Activated naive CD8-positive, alpha-beta T cell treated with anti-CD3 and anti-CD28 coated beads, Interleukin-2, amount 10 ng/mL, durations not matched to agents 7 days and 5 days (primary cell): ENCODE results near the gene PCDHGA10. TPM values are rescaled to one million over a fixed set of nuclear protein-coding genes. Genes with fewer than 3 reads are reported as not detected.
"Not testable (repeated sequence)": the region's sequence is repeated elsewhere in the genome, so short reads cannot be mapped to it uniquely, and the experiment has no call there.

Source experiments
- ATAC-seq: fragments of 150-1000 bp; cut with Tn5 transposase; one replicate; pipeline ENCODE4 v1.10.0; 2021; ENCODE audit warnings: low read depth, moderate library complexity
- POLR2A ChIA-PET: fragments of 350-600 bp; sonication (Branson Sonifier 250); formaldehyde crosslinking; loops from one replicate; lab custom pipeline; 2021; ENCODE audit warnings: antibody characterized with exemption; lab: Charles Lee
- DNase-seq: peaks from one replicate; pipeline ENCODE4 v3.0.0; 2021
- H3K27ac Mint-ChIP-seq: one replicate; pipeline ENCODE4 v1.8.0; 2022; ENCODE audit warnings: mild to moderate bottlenecking, mixed read lengths
- H3K27me3 Mint-ChIP-seq: one replicate; pipeline ENCODE4 v1.8.0; 2022; ENCODE audit warnings: mild to moderate bottlenecking, moderate library complexity, mixed read lengths
- H3K36me3 Mint-ChIP-seq: one replicate; pipeline ENCODE4 v1.8.0; 2021; ENCODE audit warnings: mild to moderate bottlenecking, mixed read lengths
- H3K4me1 Mint-ChIP-seq: one replicate; pipeline ENCODE4 v1.8.0; 2021; ENCODE audit warnings: mixed read lengths
- H3K4me3 Mint-ChIP-seq: one replicate; pipeline ENCODE4 v1.8.0; 2022; ENCODE audit warnings: mild to moderate bottlenecking, moderate library complexity, mixed read lengths
- H3K9me3 Mint-ChIP-seq: one replicate; pipeline ENCODE4 v1.8.0; 2021; ENCODE audit warnings: mixed read lengths
- total RNA-seq, 2 experiments: library from RNA; stranded (reverse); gene quantifications; one replicate each; pipeline ENCODE4 v1.2.3, GENCODE V29; 2021

The PCDHGA10 gene
- total RNA-seq, 2 experiments from 2014 or later = 0.14 TPM; not detected in 1

DNA sequence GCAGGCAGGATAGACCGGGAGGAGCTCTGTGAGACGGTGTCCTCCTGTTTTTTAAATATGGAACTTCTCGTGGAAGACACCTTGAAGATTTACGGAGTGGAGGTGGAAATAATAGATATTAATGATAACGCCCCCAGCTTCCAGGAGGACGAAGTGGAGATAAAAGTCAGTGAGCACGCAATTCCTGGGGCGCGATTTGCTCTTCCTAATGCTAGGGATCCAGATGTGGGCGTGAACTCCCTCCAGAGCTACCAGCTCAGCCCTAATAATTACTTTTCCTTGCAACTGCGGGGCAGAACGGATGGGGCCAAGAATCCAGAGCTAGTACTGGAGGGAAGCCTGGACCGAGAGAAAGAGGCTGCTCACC is 8.7 kb downstream of the PCDHGA10 start:
- Mint-ChIP-seq H3K4me3 (peak overlapping the region; percentile 81), H3K27me3 (peaks cover 73% of the 10 kb centered on the region), H3K27ac (no peak overlapping the region), H3K36me3 (peaks cover 4% of the 10 kb centered on the region), H3K9me3 (peaks cover 20% of the 10 kb centered on the region), H3K4me1 (peaks cover 16% of the 10 kb centered on the region)
- ATAC-seq = no peak
- POLR2A ChIA-PET = interaction anchor here (1.4 kb wide), 1 partner anchor 101 kb away, joined by 5 read pairs; the partner anchor contains the start of gene TAF7
- no peak for DNase-seq

DNA sequence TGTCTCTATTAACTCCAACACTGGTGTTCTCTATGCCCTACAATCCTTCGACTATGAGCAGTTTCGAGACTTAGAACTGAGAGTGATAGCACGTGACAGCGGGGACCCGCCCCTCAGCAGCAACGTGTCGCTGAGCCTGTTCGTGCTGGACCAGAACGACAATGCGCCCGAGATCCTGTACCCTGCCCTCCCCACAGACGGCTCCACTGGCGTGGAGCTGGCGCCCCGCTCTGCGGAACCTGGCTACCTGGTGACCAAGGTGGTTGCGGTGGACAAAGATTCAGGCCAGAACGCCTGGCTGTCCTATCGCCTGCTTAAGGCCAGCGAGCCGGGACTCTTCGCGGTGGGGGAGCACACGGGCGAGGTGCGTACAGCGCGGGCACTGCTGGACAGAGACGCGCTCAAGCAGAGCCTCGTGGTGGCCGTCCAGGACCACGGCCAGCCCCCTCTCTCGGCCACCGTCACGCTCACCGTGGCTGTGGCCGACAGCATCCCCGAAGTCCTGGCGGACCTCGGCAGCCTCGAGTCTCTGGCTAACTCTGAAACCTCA is 10.0 kb downstream of the PCDHGA10 start:
- peaks cover 16% of the 10 kb centered on the region for H3K4me1 Mint-ChIP-seq
- POLR2A ChIA-PET = no interaction called here
- peaks cover 67% of the 10 kb centered on the region for H3K27me3 Mint-ChIP-seq
- H3K9me3 Mint-ChIP-seq = peaks cover 20% of the 10 kb centered on the region
- ATAC-seq (no peak), DNase-seq (no peak)
- peaks cover 4% of the 10 kb centered on the region for H3K36me3 Mint-ChIP-seq
- H3K27ac Mint-ChIP-seq = no peak overlapping the region
- no peak overlapping the region for H3K4me3 Mint-ChIP-seq

DNA sequence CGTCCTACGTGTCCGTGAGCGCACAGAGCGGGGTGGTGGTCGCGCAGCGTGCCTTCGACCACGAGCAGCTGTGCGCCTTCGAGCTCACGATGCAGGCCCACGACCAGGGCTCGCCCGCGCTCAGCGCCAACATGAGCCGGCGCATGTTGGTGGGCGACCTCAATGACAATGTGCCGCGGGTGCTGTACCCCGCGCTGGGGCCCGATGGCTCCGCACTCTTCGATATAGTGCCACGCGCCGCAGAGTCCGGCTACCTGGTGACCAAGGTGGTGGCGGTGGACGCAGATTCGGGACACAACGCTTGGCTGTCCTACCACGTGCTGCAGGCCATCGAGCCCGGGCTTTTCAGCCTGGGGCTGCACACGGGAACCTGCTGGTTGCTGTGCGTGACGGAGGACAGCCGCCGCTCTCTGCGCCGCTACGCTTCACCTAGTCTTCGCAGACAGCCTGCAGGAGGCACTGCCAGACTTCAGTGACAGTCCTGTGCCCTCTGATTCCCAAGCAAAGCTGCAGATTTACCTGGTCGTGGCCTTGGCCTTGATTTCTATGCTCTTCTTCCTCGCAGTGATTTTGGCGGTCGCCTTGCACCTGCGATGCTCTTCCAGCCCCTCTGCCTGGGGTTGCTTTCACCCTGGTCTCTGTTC is 15.1 kb downstream of the PCDHGA10 start:
- H3K27me3 Mint-ChIP-seq = peaks cover 43% of the 10 kb centered on the region
- POLR2A ChIA-PET = no interaction called here
- H3K4me3 Mint-ChIP-seq = no peak overlapping the region
- H3K4me1 Mint-ChIP-seq = peaks cover 10% of the 10 kb centered on the region
- DNase-seq (no peak), ATAC-seq (no peak)
- peaks cover 13% of the 10 kb centered on the region for H3K9me3 Mint-ChIP-seq
- H3K27ac Mint-ChIP-seq = no peak overlapping the region
- peaks cover 6% of the 10 kb centered on the region for H3K36me3 Mint-ChIP-seq

DNA sequence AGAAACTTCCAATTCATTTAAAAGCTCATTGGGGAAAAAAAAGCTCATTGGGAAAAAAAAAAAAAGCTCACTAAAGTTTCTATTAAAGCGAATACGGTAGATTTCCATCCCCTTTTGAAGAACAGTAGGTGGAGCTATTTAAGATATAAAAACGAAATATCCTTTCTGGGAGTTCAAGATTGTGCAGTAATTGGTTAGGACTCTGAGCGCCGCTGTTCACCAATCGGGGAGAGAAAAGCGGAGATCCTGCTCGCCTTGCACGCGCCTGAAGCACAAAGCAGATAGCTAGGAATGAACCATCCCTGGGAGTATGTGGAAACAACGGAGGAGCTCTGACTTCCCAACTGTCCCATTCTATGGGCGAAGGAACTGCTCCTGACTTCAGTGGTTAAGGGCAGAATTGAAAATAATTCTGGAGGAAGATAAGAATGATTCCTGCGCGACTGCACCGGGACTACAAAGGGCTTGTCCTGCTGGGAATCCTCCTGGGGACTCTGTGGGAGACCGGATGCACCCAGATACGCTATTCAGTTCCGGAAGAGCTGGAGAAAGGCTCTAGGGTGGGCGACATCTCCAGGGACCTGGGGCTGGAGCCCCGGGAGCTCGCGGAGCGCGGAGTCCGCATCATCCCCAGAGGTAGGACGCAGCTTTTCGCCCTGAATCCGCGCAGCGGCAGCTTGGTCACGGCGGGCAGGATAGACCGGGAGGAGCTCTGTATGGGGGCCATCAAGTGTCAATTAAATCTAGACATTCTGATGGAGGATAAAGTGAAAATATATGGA is 17.7 kb downstream of the PCDHGA10 start, which contains the start of gene PCDHGA12:
TSS of gene PCDHGA12 (plus strand) at position 176 of the 782 bp plus-strand sequence. CDS start at position 429, 253 bp downstream.
- POLR2A ChIA-PET = interaction anchor here (0.6 to 0.7 kb wide), 2 partner anchors 15 to 110 kb away, joined by 3 to 4 read pairs; partner anchors contain the start of gene TAF7
- no peak for ATAC-seq
- Mint-ChIP-seq H3K27ac (peak within 1 kb of the TSS; percentile 62), H3K4me1 (peaks cover 10% of the 10 kb centered on the region), H3K4me3 (peak within 1 kb of the TSS; percentile 62), H3K27me3 (peaks cover 37% of the 10 kb centered on the region), H3K36me3 (peaks cover 8% of the 10 kb centered on the region), H3K9me3 (peaks cover 8% of the 10 kb centered on the region)
- DNase-seq = no peak

DNA sequence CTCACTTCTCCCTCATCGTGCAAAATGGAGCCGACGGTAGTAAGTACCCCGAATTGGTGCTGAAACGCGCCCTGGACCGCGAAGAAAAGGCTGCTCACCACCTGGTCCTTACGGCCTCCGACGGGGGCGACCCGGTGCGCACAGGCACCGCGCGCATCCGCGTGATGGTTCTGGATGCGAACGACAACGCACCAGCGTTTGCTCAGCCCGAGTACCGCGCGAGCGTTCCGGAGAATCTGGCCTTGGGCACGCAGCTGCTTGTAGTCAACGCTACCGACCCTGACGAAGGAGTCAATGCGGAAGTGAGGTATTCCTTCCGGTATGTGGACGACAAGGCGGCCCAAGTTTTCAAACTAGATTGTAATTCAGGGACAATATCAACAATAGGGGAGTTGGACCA is 18.5 kb downstream of the PCDHGA10 start:
- DNase-seq (no peak), ATAC-seq (no peak)
- H3K27ac Mint-ChIP-seq = peak overlapping the region; percentile 62
- peaks cover 8% of the 10 kb centered on the region for H3K36me3 Mint-ChIP-seq
- peak overlapping the region; percentile 62 for H3K4me3 Mint-ChIP-seq
- peaks cover 31% of the 10 kb centered on the region for H3K27me3 Mint-ChIP-seq
- peaks cover 10% of the 10 kb centered on the region for H3K4me1 Mint-ChIP-seq
- peaks cover 8% of the 10 kb centered on the region for H3K9me3 Mint-ChIP-seq
- POLR2A ChIA-PET = no interaction called here

DNA sequence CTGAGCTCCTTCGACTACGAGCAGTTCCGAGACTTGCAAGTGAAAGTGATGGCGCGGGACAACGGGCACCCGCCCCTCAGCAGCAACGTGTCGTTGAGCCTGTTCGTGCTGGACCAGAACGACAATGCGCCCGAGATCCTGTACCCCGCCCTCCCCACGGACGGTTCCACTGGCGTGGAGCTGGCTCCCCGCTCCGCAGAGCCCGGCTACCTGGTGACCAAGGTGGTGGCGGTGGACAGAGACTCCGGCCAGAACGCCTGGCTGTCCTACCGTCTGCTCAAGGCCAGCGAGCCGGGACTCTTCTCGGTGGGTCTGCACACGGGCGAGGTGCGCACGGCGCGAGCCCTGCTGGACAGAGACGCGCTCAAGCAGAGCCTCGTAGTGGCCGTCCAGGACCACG is 19.5 kb downstream of the PCDHGA10 start:
- H3K9me3 Mint-ChIP-seq, DNase-seq, H3K4me3 Mint-ChIP-seq, H3K27ac Mint-ChIP-seq, POLR2A ChIA-PET, ATAC-seq, H3K4me1 Mint-ChIP-seq, H3K36me3 Mint-ChIP-seq: not testable (repeated sequence)
- peaks cover 33% of the 10 kb centered on the region for H3K27me3 Mint-ChIP-seq

DNA sequence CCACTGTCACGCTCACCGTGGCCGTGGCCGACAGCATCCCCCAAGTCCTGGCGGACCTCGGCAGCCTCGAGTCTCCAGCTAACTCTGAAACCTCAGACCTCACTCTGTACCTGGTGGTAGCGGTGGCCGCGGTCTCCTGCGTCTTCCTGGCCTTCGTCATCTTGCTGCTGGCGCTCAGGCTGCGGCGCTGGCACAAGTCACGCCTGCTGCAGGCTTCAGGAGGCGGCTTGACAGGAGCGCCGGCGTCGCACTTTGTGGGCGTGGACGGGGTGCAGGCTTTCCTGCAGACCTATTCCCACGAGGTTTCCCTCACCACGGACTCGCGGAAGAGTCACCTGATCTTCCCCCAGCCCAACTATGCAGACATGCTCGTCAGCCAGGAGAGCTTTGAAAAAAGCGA is 19.9 kb downstream of the PCDHGA10 start:
- POLR2A ChIA-PET, H3K36me3 Mint-ChIP-seq, ATAC-seq, H3K4me1 Mint-ChIP-seq, H3K4me3 Mint-ChIP-seq, DNase-seq, H3K9me3 Mint-ChIP-seq, H3K27ac Mint-ChIP-seq: not testable (repeated sequence)
- H3K27me3 Mint-ChIP-seq = peaks cover 34% of the 10 kb centered on the region

DNA sequence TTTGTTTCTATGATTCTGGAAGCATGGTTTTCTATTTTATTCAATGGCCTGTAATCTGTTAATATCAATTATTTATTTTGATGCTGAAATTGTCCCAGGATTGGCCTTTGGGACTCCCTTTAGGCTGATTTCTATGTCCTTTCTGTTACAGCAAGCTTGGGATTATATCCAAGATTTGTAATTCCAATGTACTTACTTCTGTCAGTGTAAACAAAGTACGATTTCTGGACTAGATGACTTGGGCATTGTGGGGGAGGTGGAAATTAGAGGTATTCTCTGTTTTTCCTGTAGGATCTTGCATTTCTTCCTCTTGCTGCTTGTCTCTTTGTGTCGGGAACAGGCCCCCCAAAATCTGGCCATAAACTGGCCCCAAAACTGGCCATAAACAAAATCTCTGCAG is 21.2 kb downstream of the PCDHGA10 start:
- Mint-ChIP-seq H3K4me3 (no peak overlapping the region), H3K27ac (no peak overlapping the region), H3K4me1 (peaks cover 10% of the 10 kb centered on the region), H3K36me3 (peaks cover 8% of the 10 kb centered on the region), H3K27me3 (peaks cover 38% of the 10 kb centered on the region), H3K9me3 (peaks cover 6% of the 10 kb centered on the region)
- POLR2A ChIA-PET = no interaction called here
- no peak for DNase-seq
- ATAC-seq = no peak

DNA sequence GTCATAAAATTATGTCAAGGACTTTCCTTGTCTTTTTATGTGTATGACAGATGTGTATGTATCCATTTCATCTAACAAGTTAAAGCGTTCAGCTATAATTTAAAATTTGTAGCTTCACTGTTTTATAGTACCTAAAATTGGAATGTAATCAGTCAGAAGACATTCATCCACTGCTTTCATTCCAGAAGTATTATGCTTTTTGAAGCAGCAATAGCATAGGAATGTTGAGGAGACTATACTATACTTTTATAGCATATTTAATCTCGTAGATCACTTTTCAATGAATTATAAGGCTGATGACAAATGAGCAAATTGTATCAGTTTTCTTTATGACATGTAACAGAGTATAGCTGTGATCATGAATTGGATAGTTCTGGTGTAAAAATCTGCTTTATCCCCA is 24.4 kb downstream of the PCDHGA10 start:
- POLR2A ChIA-PET = no interaction called here
- ATAC-seq = no peak
- H3K27me3 Mint-ChIP-seq = peaks cover 20% of the 10 kb centered on the region
- DNase-seq = no peak
- peaks cover 1% of the 10 kb centered on the region for H3K36me3 Mint-ChIP-seq
- no peak overlapping the region for H3K27ac Mint-ChIP-seq
- peaks cover 3% of the 10 kb centered on the region for H3K9me3 Mint-ChIP-seq
- H3K4me1 Mint-ChIP-seq = no peaks in the 10 kb centered on the region
- no peak overlapping the region for H3K4me3 Mint-ChIP-seq

DNA sequence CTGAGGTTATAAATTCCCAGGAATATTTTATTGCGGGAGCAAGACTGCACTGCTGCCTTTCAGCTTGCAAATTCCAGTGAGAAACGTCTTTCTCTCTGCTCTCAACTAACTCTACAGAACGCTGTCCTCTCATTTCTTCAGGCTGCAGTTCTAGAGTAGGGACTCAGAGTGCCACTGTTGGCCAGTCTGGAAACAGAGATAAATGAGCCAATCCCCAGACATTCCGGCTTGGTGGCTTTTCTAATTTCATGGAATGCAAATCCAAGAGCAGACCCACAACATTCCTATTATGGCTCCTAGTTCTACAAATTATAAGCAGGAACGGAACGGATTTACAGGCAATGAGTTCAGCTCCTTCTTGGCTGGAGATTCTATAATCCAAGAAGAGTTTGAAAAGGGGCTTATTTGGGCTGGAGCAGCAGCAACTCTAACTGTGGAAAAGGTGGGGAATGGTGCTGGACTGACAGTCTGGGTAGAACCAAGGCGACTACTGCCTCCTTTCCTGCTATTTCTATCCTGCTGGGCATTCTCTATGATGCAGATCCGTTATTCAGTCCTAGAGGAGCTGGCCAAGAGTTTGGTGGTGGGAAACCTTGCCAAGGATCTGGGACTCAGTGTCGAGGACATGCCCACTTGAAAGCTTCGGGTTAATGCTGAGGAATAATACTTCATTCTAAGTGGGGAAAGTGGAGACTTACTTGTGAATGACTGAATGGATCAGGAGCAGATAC is 26.8 kb downstream of the PCDHGA10 start:
- Mint-ChIP-seq H3K4me3 (no peak overlapping the region), H3K4me1 (no peaks in the 10 kb centered on the region), H3K9me3 (peaks cover 2% of the 10 kb centered on the region), H3K27me3 (peaks cover 11% of the 10 kb centered on the region), H3K27ac (no peak overlapping the region), H3K36me3 (no peaks in the 10 kb centered on the region)
- DNase-seq (no peak), ATAC-seq (no peak)
- POLR2A ChIA-PET = no interaction called here

DNA sequence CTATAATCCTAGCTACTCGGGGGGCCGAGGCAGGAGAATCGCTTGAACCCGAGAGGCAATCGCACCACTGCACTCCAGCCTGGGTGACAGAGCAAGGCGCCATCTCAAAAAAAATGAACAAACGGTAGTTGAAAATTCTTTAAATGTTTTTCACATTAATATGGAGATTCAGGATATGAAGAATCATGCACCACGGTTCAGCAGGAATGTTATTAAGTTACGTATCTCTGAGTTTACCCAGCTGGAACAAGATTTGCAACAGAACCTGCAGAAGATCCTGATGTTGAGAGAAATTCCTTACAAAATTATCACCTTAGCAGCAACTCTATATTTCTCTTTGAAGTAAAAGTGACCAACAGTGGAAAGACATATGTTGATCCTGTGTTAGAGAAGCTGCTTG is 27.6 kb downstream of the PCDHGA10 start:
- Mint-ChIP-seq H3K27ac (no peak overlapping the region), H3K36me3 (no peaks in the 10 kb centered on the region)

DNA sequence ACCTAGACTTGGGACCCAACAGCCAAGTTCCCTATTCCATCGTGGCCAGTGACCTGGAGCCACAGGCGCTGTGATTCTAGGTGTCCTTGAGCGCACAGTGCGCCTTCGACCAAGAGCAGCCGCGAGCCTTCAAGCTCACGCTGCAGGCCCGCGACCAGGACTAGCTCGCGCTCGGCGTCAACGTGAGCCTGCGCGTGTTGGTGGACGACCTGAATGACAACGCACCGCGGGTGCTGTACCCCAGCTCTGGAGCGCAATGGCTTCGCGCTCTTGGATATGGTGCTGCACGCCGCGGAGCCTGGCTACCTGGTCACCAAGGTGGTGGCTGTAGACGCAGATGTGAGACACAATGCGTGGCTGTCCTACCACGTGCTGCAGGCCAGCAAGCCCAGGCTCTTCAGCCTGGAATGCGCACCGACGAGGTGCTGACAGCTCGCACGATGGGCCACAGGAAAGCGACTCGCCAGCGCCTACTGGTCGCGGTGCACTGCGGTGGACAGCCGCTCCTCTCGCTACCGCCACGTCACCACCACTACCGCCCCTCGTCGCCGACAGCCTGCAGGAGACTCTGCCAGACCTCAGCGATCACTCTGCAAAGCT is 28.9 kb downstream of the PCDHGA10 start:
- no peak for DNase-seq
- H3K9me3 Mint-ChIP-seq = peaks cover 2% of the 10 kb centered on the region
- no peak for ATAC-seq
- no peaks in the 10 kb centered on the region for H3K36me3 Mint-ChIP-seq
- H3K4me3 Mint-ChIP-seq = no peak overlapping the region
- no peak overlapping the region for H3K27ac Mint-ChIP-seq
- POLR2A ChIA-PET = no interaction called here
- no peaks in the 10 kb centered on the region for H3K4me1 Mint-ChIP-seq
- H3K27me3 Mint-ChIP-seq = peaks cover 14% of the 10 kb centered on the region

More for the DNA sequence above, 27.6 kb downstream of the PCDHGA10 start:
- DNase-seq = no peak
- POLR2A ChIA-PET = no interaction called here
- H3K4me3 Mint-ChIP-seq = no peak overlapping the region
- H3K27me3 Mint-ChIP-seq = peaks cover 11% of the 10 kb centered on the region
- no peaks in the 10 kb centered on the region for H3K4me1 Mint-ChIP-seq
- peaks cover 2% of the 10 kb centered on the region for H3K9me3 Mint-ChIP-seq
- no peak for ATAC-seq

DNA sequence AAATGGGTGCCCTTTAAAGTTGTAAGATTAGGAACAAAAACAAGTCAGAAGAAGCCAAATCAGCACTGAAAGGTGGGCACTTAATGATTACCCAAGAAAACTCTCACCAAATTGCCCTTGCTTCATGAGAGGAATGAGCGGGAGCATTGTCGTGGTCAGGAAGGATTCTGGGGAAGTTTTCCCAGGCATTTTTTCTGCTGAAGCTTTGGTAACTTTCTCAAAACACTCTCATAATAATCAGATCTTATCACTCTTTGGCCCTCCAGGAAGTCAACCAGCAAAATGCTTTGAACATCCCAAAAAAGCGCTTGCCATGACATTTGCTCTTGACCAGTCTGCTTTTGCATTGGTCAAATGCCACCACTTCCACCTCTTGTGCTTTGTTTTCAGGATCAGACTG is 52.6 kb downstream of the PCDHGA10 start:
- no peak for ATAC-seq
- Mint-ChIP-seq H3K27me3 (peaks cover 4% of the 10 kb centered on the region), H3K4me1 (no peaks in the 10 kb centered on the region), H3K4me3 (no peak overlapping the region), H3K36me3 (no peaks in the 10 kb centered on the region), H3K27ac (no peak overlapping the region), H3K9me3 (no peaks in the 10 kb centered on the region)
- DNase-seq = no peak
- POLR2A ChIA-PET = no interaction called here
